Skeletal muscle satellite cell (primary cell): Measurements from ENCODE around the gene VAT1.
A peak's percentile ranks its signal among the peaks of the same experiment; 100 is the strongest.
"Not testable (repeated sequence)": the region's sequence is repeated elsewhere in the genome, so short reads cannot be mapped to it uniquely, and the experiment has no call there.

Source experiments
- H3K27me3 ChIP-seq: 2 replicates; pipeline ENCODE4 v1.7.0; 2013; ENCODE audit warnings: low read length; ENCODE audit not compliant: control insufficient read depth, insufficient read depth
- H3K36me3 ChIP-seq: 2 replicates; pipeline ENCODE4 v1.7.0; 2013; ENCODE audit warnings: mild to moderate bottlenecking, control low read depth, low read length; ENCODE audit not compliant: insufficient read depth
- H3K4me1 ChIP-seq: 2 replicates; pipeline ENCODE4 v1.7.0; 2013; ENCODE audit warnings: low read length; ENCODE audit not compliant: control insufficient read depth, insufficient read depth
- H3K4me2 ChIP-seq: 2 replicates; pipeline ENCODE4 v1.7.0; 2013; ENCODE audit warnings: mild to moderate bottlenecking, low read length
- H3K4me3 ChIP-seq: 2 replicates; pipeline ENCODE4 v1.7.0; 2013; ENCODE audit warnings: low read length
- H3K9ac ChIP-seq: 2 replicates; pipeline ENCODE4 v1.7.0; 2013; ENCODE audit warnings: mild to moderate bottlenecking, low read depth, low read length, moderate library complexity
- H3K9me3 ChIP-seq: replicated peaks from 2 replicates; pipeline ENCODE4 v1.7.0; 2013; ENCODE audit warnings: mild to moderate bottlenecking, control low read depth, low read length

Gene VAT1

GRCh38 chr17:42997984-42998938, 23.9 kb downstream of the VAT1 start, which contains the start of gene RPL27:
Gene RPL27, plus strand, starts transcription at chr17:42998419. Its CDS starts 332 bp downstream, at chr17:42998751.
- Histone ChIP-seq H3K4me3 (peak within 1 kb of the TSS; percentile 92), H3K9me3 (no peaks in the 10 kb centered on the region), H3K4me2 (peak within 1 kb of the TSS; percentile 96), H3K36me3 (peaks cover 46% of the 10 kb centered on the region), H3K4me1 (peaks cover 43% of the 10 kb centered on the region), H3K27me3 (no peaks in the 10 kb centered on the region), H3K9ac (peak within 1 kb of the TSS; percentile 99)

- Histone ChIP-seq H3K27me3 (no peaks in the 10 kb centered on the region), H3K4me2 (peak overlapping the region; percentile 80), H3K9ac (peak overlapping the region; percentile 69), H3K4me1 (peaks cover 38% of the 10 kb centered on the region), H3K9me3 (no peaks in the 10 kb centered on the region), H3K4me3 (peak overlapping the region; percentile 57), H3K36me3 (peaks cover 46% of the 10 kb centered on the region)
Measured at GRCh38 chr17:42997390-42997983, 24.7 kb downstream of the VAT1 start.

- not testable (repeated sequence) for H3K4me2 ChIP-seq, H3K9ac ChIP-seq, H3K9me3 ChIP-seq, H3K4me3 ChIP-seq, H3K27me3 ChIP-seq
- H3K4me1 ChIP-seq: peaks cover 34% of the 10 kb centered on the region
- H3K36me3 ChIP-seq: peaks cover 33% of the 10 kb centered on the region
Measured at GRCh38 chr17:42993913-42994312, 28.3 kb downstream of the VAT1 start.

- H3K4me3 ChIP-seq: no peak overlapping the region
- H3K27me3 ChIP-seq: no peaks in the 10 kb centered on the region
- no peak overlapping the region for H3K4me2 ChIP-seq
- no peak overlapping the region for H3K9ac ChIP-seq
- H3K4me1 ChIP-seq: peaks cover 38% of the 10 kb centered on the region
- H3K36me3 ChIP-seq: peaks cover 37% of the 10 kb centered on the region
- H3K9me3 ChIP-seq: no peaks in the 10 kb centered on the region
Measured at GRCh38 chr17:42992872-42993271, 29.3 kb downstream of the VAT1 start.

DNA sequence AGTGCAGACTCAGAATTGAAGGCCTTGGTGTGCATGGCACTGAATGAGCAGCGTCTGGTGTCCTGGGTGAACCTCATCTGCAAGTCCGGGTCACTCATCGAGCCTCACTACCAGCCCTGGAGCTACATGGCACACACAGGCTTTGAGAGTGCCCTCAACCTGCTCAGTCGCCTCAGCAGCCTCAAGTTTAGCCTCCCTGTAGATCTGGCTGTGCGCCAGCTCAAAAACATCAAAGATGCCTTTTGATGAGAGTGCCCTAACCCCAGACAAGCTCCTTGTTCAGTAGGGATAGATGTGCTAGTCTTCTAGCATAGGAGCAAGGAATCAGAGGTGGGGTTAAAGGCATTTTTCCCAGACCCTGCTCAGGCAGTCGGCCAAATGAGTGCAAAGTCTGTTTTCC, 30.7 kb downstream of the VAT1 start:
- Histone ChIP-seq H3K27me3 (no peaks in the 10 kb centered on the region), H3K4me3 (peak overlapping the region; percentile 16), H3K9me3 (no peaks in the 10 kb centered on the region), H3K4me1 (peaks cover 31% of the 10 kb centered on the region), H3K9ac (no peak overlapping the region), H3K36me3 (peaks cover 44% of the 10 kb centered on the region), H3K4me2 (no peak overlapping the region)

- peaks cover 47% of the 10 kb centered on the region for H3K36me3 ChIP-seq
- no peaks in the 10 kb centered on the region for H3K9me3 ChIP-seq
- H3K4me3 ChIP-seq: peak overlapping the region; percentile 16
- peak overlapping the region; percentile 41 for H3K9ac ChIP-seq
- peak overlapping the region; percentile 63 for H3K4me2 ChIP-seq
- no peaks in the 10 kb centered on the region for H3K27me3 ChIP-seq
- H3K4me1 ChIP-seq: peaks cover 31% of the 10 kb centered on the region
Measured at GRCh38 chr17:42989726-42990652, 32.2 kb downstream of the VAT1 start.

- H3K9me3 ChIP-seq: no peaks in the 10 kb centered on the region
- peak overlapping the region; percentile 16 for H3K4me3 ChIP-seq
- peaks cover 46% of the 10 kb centered on the region for H3K36me3 ChIP-seq
- peak overlapping the region; percentile 34 for H3K4me2 ChIP-seq
- peak overlapping the region; percentile 30 for H3K9ac ChIP-seq
- H3K4me1 ChIP-seq: peaks cover 31% of the 10 kb centered on the region
- H3K27me3 ChIP-seq: no peaks in the 10 kb centered on the region
Measured at GRCh38 chr17:42989141-42989540, 33.0 kb downstream of the VAT1 start.

- no peaks in the 10 kb centered on the region for H3K27me3 ChIP-seq
- peaks cover 24% of the 10 kb centered on the region for H3K4me1 ChIP-seq
- peaks cover 19% of the 10 kb centered on the region for H3K36me3 ChIP-seq
- H3K9ac ChIP-seq: no peak overlapping the region
- no peak overlapping the region for H3K4me2 ChIP-seq
- H3K4me3 ChIP-seq: no peak overlapping the region
- no peaks in the 10 kb centered on the region for H3K9me3 ChIP-seq
Measured at GRCh38 chr17:42985225-42985624, 37.0 kb downstream of the VAT1 start.

DNA sequence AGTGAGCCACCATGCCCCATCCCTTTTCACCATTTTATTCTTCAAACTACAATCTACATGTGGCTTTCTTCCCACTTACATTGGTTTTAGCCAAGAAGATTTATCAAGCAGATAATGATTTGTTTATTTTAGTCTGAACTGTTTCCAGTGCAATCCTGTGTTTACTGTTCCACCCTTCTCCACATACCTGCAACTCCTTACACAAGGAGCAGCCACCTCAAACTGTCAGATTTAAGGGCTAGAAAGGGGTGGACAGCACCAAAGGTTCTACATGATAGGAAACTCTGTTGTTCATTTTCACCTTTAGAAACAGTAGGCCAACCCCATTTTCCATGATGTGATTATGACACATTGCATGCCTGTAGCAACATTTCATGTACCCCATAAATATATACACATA, 39.9 kb downstream of the VAT1 start:
- Histone ChIP-seq H3K36me3 (peaks cover 7% of the 10 kb centered on the region), H3K4me3 (no peak overlapping the region), H3K4me2 (no peak overlapping the region), H3K9me3 (no peaks in the 10 kb centered on the region), H3K9ac (no peak overlapping the region), H3K4me1 (peaks cover 17% of the 10 kb centered on the region), H3K27me3 (no peaks in the 10 kb centered on the region)

DNA sequence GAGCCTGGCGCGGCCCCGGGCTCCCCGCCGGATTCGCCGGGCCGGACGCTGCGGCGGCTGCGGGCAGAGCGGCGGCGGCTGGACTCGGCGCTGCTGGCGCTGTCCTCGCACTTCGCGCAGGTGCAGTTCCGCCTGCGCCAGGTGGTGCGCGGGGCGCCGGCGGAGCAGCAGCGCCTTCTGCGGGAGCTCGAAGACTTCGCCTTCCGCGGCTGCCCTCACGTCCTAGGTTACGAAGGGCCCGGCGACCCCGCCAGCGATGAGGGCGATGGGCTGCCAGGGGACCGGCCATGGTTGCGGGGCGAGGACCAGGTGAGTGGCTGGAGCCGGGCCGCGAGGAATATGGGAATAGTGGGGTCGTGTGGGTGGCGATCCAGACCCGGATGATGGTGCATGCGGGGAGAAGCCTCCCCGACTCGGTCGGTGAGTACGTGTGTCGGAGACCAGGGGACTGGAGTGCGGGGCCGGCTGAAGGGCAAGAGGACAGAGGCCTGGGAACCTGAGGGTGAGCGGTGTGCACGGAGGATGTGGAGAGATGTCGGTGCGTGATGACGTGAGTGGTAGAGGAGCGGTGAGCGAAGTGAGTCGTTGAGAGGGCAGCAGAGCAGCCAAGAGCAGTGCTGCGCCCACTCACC, 41.3 kb downstream of the VAT1 start:
- H3K4me3 ChIP-seq: peak overlapping the region; percentile 95
- H3K4me1 ChIP-seq: peaks cover 17% of the 10 kb centered on the region
- H3K9me3 ChIP-seq: no peaks in the 10 kb centered on the region
- no peaks in the 10 kb centered on the region for H3K27me3 ChIP-seq
- H3K9ac ChIP-seq: peak overlapping the region; percentile 87
- H3K36me3 ChIP-seq: peaks cover 3% of the 10 kb centered on the region
- H3K4me2 ChIP-seq: peak overlapping the region; percentile 93
